GM12878 (cell line): ENCODE data around the gene ZBTB42.

ENCODE experiments used
- CBFB ChIP-seq: IDR thresholded peaks from 2 replicates; pipeline ENCODE4 v1.6.1; 2016; ENCODE audit warnings: antibody characterized with exemption, low read depth
- CTCF ChIP-seq, 3 experiments: IDR thresholded peaks in 2 of 3; conservative IDR thresholded peaks in 1 of 3; 2 replicates each; pipeline ENCODE4 v1.5.1; 2011; ENCODE audit warnings: low read depth in 3 of 3, low read length in 3 of 3, mild to moderate bottlenecking in 3 of 3, control low read depth in 2 of 3, moderate library complexity in 2 of 3, inconsistent platforms in 1 of 3, mixed read lengths in 1 of 3; ENCODE audit not compliant: control insufficient read depth in 2 of 3, insufficient read depth in 1 of 3; ENCODE audit errors: extremely low read depth in 1 of 3
- NBN ChIP-seq: fragments of 450-650 bp; IDR thresholded peaks from 2 replicates; pipeline ENCODE4 v1.6.1; 2016
- SIN3A ChIP-seq: IDR thresholded peaks from 2 replicates; pipeline ENCODE4 v1.6.1; 2012; ENCODE audit warnings: low read depth, low read length, improper control_type of control experiment
- SMC3 ChIP-seq: IDR thresholded peaks from 2 replicates; pipeline ENCODE4 v1.6.1; 2011; ENCODE audit warnings: low read length, improper control_type of control experiment, borderline replicate concordance
- TF ChIP-seq, protein P1 (sequence below): IDR thresholded peaks from 2 replicates; pipeline ENCODE4 v1.6.1; 2011; ENCODE audit warnings: mild to moderate bottlenecking, low read depth, low read length, moderate library complexity; ENCODE audit not compliant: insufficient replicate concordance

DNA sequence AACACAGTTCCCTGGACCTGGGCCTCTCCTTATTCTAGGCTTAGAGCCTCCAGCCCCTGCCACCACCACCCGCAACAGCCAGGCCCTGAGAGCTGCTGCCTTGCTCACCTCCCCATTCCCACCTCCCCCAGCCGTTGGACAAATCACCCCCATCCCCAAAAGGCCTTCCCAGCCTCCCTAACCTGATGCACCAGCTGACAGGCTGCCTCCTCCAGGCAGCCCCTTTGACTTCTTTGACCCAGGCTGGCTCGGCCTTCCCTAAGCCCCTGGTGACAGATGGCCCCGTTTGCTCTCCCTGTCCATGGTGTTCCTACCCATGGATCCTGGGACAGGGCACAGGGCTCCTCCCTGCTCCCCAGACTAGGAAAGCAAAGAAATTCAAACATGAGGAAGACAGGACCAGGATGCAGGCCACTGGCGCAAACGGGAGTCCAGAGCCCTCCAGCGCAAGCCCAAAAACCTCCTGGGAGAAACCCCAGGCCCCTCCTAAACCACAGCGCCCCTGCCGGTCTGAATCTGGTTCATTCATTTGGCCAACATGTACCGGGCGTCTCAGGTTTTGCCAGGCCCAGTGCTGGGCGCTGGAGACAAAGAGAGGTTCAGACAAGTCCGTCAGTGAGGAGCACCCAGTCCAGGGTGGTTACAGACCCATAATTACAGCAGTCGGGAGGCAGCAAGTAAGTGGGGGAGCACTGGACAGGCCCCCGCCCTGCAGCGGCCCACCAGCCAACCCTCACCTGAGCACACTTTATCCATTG lies 7.8 kb upstream of the ZBTB42 start:
- TF ChIP-seq CBFB: no peak
- TF ChIP-seq CTCF (IDR thresholded peaks at IDR 0.05 in 2 of 3, conservative IDR thresholded peaks at IDR 0.05 in 1 of 3; ENCODE audit: control insufficient read depth in 2 of 3, extremely low read depth in 1 of 3, insufficient read depth in 1 of 3, low read depth in 3 of 3, low read length in 3 of 3): peak in 2 of 3 experiments; percentile 4 to 16; a peak in 1 of 6 replicates
- TF ChIP-seq, protein P1, sequence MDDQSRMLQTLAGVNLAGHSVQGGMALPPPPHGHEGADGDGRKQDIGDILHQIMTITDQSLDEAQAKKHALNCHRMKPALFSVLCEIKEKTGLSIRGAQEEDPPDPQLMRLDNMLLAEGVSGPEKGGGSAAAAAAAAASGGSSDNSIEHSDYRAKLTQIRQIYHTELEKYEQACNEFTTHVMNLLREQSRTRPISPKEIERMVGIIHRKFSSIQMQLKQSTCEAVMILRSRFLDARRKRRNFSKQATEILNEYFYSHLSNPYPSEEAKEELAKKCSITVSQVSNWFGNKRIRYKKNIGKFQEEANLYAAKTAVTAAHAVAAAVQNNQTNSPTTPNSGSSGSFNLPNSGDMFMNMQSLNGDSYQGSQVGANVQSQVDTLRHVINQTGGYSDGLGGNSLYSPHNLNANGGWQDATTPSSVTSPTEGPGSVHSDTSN: no peak
- no peak for TF ChIP-seq SIN3A
- no peak for TF ChIP-seq NBN
- no peak for TF ChIP-seq SMC3
